GM19455 (cell line): Measurements from ENCODE around the gene SHISA5.

ENCODE experiments used
- ATAC-seq: cut with Tn5 transposase; IDR thresholded peaks from one replicate; pipeline ENCODE4 v1.9.1; 2021; ENCODE audit not compliant: unreplicated experiment

SHISA5 gene

GRCh38 chr3:48419149-48419548 lies 84.8 kb downstream of the SHISA5 start:
- no peak for ATAC-seq

DNA sequence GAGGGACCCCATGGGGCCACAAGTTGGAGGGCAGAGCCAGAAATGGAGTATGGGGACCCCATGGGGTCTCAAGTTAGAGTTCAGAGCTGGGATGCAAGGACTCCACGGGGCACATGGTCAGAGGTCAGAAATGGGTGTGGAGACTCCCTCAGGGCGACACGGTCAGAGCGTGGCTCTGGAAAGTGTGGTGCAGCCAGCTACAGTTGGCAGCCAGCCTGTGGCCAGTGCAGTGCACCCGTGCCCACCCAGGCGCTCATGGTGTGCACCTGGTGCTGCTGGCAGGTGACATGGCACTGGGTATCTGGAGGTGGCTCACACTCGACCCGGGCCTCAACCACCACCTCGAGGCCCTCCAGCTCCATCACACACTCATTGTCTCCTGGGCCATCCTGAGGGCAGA lies 85.3 kb downstream of the SHISA5 start:
- ATAC-seq = no peak

- ATAC-seq = no peak
These were observed 85.8 kb downstream of the SHISA5 start for GRCh38 chr3:48418140-48418539.
